T-helper 2 cell treated with Interferon-gamma antibody and Interleukin-4, amounts not matched to agents 100 ng/mL and 5 ng/mL, for 36 hours (primary cell): ENCODE measurements around the gene SEMA3A. TPM values are rescaled to one million over a fixed set of nuclear protein-coding genes. Genes with fewer than 3 reads are reported as not detected.

Source experiments
- intact Hi-C: fragments of 100-400 bp; cut with micrococcal nuclease; formaldehyde crosslinking; loops from one replicate; pipeline ENCODE4 v1.15.1; 2023
- total RNA-seq: library from RNA; stranded (reverse); gene quantifications from 2 replicates; pipeline ENCODE4 v1.2.3, GENCODE V29; 2022

SEMA3A gene
- total RNA-seq, 1 donor from 2014 or later = 0.59 TPM

- intact Hi-C loops = no loop called here
Observed at GRCh38 chr7:84112771-84113170, 81.8 kb downstream of the SEMA3A start.

- intact Hi-C loops = no loop called here
Observed at GRCh38 chr7:84111842-84112241, 82.7 kb downstream of the SEMA3A start.

- intact Hi-C loops = no loop called here
Observed at GRCh38 chr7:84110400-84110799, 84.2 kb downstream of the SEMA3A start.

- intact Hi-C loops = no loop called here
Observed at GRCh38 chr7:84108787-84109186, 85.8 kb downstream of the SEMA3A start.

- intact Hi-C loops = no loop called here
Observed at GRCh38 chr7:84108119-84108518, 86.5 kb downstream of the SEMA3A start.

- intact Hi-C loops = no loop called here
Observed at GRCh38 chr7:84107259-84107658, 87.3 kb downstream of the SEMA3A start.

- intact Hi-C loops = no loop called here
Observed at GRCh38 chr7:84106291-84106690, 88.3 kb downstream of the SEMA3A start.

- intact Hi-C loops = no loop called here
Observed at GRCh38 chr7:84105586-84105985, 89.0 kb downstream of the SEMA3A start.

GRCh38 chr7:84104826-84105225 lies 89.8 kb downstream of the SEMA3A start:
- intact Hi-C loops = no loop called here

GRCh38 chr7:84102213-84102612 lies 92.4 kb downstream of the SEMA3A start:
- intact Hi-C loops = no loop called here

GRCh38 chr7:84100866-84101265 lies 93.7 kb downstream of the SEMA3A start:
- intact Hi-C loops = no loop called here

- intact Hi-C loops = no loop called here
Observed at GRCh38 chr7:84095971-84096370, 98.6 kb downstream of the SEMA3A start.

GRCh38 chr7:84092207-84092606 lies 102.4 kb downstream of the SEMA3A start:
- intact Hi-C loops = no loop called here

- intact Hi-C loops = no loop called here
Observed at GRCh38 chr7:84091318-84091717, 103.3 kb downstream of the SEMA3A start.

GRCh38 chr7:84088802-84089201 lies 105.8 kb downstream of the SEMA3A start:
- intact Hi-C loops = no loop called here

GRCh38 chr7:84085998-84086397 lies 108.6 kb downstream of the SEMA3A start:
- intact Hi-C loops = no loop called here

GRCh38 chr7:84085147-84085546 lies 109.4 kb downstream of the SEMA3A start:
- intact Hi-C loops = no loop called here

GRCh38 chr7:84083846-84084245 lies 110.7 kb downstream of the SEMA3A start:
- intact Hi-C loops = no loop called here

GRCh38 chr7:84081973-84082522 lies 112.5 kb downstream of the SEMA3A start:
- intact Hi-C loops = no loop called here

- intact Hi-C loops = no loop called here
Observed at GRCh38 chr7:84077336-84077735, 117.3 kb downstream of the SEMA3A start.

- intact Hi-C loops = no loop called here
Observed at GRCh38 chr7:84076219-84076618, 118.4 kb downstream of the SEMA3A start.

GRCh38 chr7:84073186-84073875 lies 121.3 kb downstream of the SEMA3A start:
- intact Hi-C loops = loop anchor here (5.0 kb wide), 1 partner anchor 109 kb away; no protein-coding TSS in a partner anchor

GRCh38 chr7:84070770-84071169 lies 123.8 kb downstream of the SEMA3A start:
- intact Hi-C loops = loop anchor here (5.0 kb wide), 1 partner anchor 112 kb away; no protein-coding TSS in a partner anchor
